Activated CD8-positive, alpha-beta memory T cell treated with anti-CD3 and anti-CD28 coated beads for 4 hours (primary cell): ENCODE results near the gene MARK3.
"Not testable (repeated sequence)": the region's sequence is repeated elsewhere in the genome, so short reads cannot be mapped to it uniquely, and the experiment has no call there.

Experiments
- DNase-seq, 2 donors: peaks; one replicate each; pipeline ENCODE4 v3.0.0-alpha.2; 2020; ENCODE audit warnings: low read depth in 2 of 2

MARK3 gene

DNA sequence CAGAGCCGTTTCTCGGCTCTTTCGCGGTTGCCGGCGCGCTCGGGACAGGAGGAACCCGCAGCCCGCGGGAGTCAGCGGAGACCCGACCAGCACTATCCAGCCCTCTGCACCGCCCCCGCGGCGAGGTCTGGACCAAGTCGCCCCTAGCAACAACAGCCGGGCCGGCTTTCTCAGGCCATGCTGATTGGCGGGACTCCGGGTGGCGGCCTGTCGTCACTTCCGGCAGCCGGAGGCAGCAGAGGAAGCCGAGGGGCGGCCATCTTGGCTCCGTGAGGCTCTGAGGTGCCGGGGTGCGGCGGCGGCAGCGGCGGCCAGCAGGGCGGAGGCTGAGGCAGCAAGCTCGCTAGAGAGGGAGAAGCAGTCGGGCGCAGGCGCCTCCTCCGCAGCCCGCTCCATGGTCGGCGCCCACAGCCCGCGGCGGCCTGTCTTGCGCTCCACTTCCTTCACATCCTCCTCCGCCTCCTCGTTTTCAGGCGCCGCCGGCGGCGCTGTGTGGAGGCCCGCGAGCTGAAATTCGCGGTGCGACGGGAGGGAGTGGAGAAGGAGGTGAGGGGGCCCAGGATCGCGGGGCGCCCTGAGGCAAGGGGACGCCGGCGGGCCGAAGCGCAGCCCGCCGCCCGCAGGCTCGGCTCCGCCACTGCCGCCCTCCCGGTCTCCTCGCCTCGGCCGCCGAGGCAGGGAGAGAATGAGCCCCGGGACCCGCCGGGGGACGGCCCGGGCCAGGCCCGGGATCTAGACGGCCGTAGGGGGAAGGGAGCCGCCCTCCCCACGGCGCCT is at the start of gene MARK3:
TSS of gene MARK3 (plus strand) at position 264 of the 777 bp plus-strand sequence. CDS start 615 bp downstream, outside the sequence.
- peak; percentile 92 to 94 for DNase-seq

DNA sequence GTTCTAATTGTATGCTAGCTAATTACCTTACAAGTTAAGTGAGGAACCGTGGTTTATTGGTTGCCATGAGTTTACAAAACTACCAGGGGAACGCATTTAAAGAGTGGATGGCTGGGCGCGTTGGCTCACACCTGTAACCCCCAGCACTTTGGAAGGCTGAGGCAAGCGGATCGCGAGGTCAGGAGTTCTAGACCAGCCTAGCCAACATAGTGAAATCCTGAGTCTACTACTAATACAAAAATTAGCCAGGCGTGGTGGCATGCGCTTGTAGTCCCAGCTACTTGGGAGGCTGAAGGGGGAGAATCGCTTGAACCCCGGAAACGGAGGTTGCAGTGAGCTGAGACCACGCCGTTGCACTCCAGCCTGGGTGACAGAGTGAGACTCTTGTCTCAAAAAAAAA is 49.0 kb upstream of the MARK3 start:
- DNase-seq: no peak

DNA sequence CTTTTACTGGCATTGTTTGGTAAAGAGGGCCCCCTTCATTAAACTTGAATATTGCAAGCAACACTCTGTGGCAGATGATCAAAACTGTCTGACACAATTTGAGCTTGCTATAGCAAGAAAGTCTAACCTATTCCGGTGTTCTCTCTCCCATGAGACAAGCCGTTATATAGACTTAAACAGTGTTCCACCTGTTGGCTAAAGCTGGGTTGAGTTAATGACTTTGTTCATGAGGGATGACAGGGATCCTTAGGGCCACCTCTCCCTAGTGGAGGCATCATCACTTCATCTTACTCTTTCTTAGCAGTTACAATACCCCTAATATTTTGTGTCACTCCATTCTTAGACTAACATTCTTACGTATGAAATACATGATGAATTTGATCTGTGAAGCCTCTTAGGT is 47.4 kb upstream of the MARK3 start:
- no peak for DNase-seq

GRCh38 chr14:103339561-103339960 is 45.7 kb upstream of the MARK3 start:
- DNase-seq: no peak

DNA sequence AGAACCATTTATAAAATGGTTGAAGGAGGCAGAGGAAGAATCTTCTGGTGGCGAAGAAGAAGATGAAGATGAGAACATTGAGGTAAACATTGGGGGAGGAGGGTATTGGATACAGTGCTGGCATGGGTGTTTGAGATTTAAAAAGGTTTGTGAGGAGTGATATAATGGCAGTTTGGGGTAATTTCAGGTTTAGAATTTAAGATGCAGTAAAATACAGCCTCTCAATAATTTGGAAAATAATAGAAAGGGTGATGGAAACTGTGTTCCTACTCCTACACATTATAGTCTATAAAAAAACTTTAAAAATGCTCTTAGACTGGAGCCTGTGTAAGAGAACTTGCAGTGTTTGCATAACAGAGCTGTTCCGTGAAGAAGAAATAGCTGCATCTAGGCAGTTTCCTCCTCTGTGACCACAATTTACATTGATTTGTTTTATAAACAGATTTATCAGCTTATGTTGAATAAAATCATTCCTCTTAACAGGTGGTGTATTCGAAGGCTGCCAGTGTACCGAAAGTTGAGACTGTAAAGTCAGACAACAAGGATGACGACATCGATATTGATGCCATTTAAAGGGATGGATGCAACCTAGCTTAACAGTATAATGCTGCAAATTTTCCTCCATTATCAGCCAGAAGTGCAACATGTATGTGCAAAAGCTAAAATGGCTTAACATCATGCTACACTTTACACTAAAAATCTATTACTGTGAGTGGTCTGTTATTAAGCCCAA is 44.6 kb upstream of the MARK3 start:
- DNase-seq: no peak

- no peak for DNase-seq
Measured at GRCh38 chr14:103341250-103342129, 43.7 kb upstream of the MARK3 start.

DNA sequence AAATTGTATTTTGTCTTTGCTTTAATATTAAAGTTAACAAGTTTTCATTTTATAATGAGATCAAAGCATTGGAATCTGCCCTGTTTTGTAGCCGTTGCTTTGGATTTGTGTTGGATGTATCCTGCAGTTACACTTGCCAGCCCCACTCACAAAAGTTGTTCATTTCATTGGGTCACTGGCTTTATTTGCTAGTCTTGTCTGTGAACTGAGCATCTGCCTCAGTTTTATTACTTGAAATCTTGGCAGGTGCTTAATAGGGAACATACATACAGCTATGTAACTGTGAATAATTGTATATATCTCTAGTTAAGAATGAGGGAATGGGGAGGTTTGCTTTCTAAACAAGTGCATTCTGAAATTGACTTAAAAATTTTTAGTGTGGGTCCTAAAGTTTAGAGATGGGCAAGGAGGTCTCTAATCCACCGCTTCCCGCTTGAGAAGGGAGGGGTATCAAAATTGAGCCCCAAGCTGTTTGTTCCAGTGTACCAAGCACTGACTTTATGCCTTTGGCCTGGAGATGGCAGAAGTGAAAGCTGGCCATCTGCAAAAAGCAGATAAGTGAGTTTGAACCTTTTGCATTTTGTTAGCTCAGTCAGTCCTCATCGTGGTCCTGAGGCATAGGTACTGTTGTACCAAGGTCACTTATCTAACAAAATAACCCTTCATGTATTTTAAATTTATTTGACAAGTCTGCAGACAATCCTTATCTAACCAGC is 41.9 kb upstream of the MARK3 start:
- DNase-seq: no peak

- no peak for DNase-seq
Measured at GRCh38 chr14:103343905-103344797, 41.1 kb upstream of the MARK3 start.

DNA sequence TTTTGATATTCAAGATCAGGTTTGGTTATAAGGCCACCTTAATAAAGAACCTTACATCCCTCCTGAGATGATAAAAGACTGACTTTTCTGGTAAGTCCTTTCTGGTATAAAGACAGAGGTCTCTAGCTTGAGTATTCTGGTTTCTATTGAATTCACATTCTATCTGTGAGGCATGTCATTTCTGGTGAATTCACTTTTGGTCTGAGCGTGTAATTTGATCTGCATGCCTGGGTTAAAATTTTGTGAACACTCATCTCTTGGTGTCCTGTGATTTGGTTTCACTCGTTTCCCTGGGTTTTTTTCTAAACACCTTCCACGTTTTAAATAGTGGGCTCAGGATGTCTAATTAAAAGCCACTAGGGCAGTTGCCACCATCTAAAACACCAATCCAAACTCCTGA is 38.9 kb upstream of the MARK3 start:
- no peak for DNase-seq

GRCh38 chr14:103347091-103347815 is 38.0 kb upstream of the MARK3 start:
- DNase-seq: no peak

DNA sequence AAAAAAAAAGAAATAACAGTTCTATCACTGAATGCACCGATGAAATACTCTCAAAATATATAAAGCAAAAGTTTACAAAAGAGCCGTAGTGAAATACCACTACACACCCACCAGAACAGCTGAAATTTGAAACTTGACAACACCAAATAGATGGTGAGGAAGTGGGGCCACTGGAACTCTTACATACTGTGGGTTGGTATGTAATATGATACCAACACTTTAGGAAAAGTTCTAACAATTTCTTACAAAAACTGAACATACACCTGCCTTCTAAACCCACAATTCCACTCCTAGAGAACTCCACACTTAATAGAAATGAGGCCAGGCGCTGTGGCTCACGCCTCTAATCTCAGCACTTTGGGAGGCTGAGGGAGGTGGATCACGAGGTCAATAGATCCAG is 37.1 kb upstream of the MARK3 start:
- DNase-seq: no peak

DNA sequence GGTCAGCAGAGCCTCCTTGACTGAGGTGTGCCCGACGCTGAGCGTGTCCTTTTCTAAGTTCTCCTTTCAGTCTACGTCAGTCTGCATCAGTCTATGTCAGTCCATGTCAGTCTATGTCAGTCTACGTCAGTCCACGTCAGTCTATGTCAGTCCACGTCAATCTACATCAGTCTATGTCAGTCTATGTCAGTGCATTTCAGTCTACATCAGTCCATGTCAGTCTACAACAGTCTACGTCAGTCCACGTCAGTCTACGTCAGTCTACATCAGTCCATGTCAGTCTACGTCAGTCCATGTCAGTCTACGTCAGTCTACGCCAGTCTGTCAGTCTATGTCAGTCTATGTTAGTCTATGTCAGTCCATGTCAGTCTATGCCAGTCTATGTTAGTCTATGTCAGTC is 35.2 kb upstream of the MARK3 start:
- no peak for DNase-seq

GRCh38 chr14:103353362-103353761 is 31.9 kb upstream of the MARK3 start:
- DNase-seq: no peak

DNA sequence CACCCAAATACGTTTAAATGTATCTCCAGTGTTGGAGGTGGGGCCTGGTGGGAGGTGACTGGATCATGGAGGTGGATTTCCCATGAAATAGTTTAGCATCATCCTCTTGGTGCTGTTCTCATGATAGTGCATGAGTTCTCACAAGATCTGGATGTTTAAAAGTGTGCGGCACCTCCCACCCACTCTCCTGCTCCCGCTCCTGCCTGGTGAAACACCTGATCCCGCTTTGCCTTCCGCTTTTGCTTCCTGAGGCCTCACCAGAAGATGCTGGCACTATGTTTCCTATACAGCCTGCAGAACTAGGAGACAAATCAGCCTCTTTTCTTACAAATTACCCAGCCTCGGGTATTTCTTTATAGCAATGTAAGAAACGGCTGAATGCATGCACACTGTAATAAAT is 31.1 kb upstream of the MARK3 start:
- no peak for DNase-seq

DNA sequence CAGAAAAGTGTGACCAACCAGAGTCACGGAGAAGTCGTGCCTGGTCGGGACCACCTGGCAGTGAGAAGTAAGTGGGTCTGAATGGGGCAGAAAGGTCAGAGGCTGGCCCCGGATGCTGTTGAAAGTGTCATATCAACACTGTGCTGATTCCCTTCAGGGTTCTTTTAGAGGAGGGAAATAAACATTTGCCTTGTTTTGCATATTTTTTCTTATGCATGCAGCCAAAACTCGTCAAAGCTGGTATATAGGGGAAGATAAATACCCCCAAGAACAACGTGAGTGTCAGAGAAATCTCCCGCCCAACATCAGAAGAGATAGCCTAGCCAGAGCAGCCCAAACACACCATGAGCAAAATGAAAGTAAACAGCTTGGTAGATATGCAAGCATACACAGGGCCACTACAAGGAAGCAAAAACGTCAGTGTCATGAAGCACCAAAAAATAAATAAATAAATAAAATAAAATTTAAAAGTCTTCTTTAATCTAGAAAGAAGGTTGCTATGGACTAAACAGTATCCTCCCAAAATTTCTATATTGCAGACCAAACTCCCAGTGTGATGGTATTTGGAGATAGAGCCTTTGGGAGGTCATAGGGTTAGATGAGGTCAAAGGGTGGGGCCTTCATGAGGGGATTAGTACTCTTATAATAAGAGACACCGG is 29.1 kb upstream of the MARK3 start:
- DNase-seq: no peak

DNA sequence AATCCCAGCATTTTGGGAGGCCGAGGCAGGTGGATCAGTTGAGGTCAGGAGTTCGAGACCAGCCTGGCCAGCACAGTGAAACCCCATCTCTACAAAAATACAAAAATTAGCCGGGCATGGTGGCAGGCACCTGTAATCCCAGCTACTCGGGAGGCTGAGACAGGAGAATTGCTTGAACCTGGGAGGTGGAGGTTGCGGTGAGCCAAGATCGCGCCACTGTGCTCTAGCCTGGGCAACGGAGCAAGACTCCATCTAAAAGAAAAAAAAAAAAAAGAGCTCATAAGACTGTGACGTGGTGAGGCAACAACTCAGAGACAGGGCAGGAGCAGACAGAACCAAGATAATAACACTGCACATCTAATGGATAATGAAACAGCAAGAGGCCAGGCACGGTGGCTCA is 27.7 kb upstream of the MARK3 start:
- DNase-seq: not testable (repeated sequence)

GRCh38 chr14:103360548-103360947 is 24.7 kb upstream of the MARK3 start:
- no peak for DNase-seq

GRCh38 chr14:103361867-103362266 is 23.3 kb upstream of the MARK3 start:
- DNase-seq: no peak

GRCh38 chr14:103362780-103363179 is 22.4 kb upstream of the MARK3 start:
- DNase-seq: no peak
